Aorta (tissue), 5 donors: ENCODE results near the gene BMPR1B. TPM values are rescaled to one million over a fixed set of nuclear protein-coding genes. Genes with fewer than 3 reads are reported as not detected.

ENCODE experiments used
- ATAC-seq: fragments of 200-7000 bp; cut with Tn5 transposase; one replicate; pipeline ENCODE4 v1.9.1; 2022; ENCODE audit warnings: moderate library complexity; ENCODE audit not compliant: low FRiP score
- DNase-seq, 2 donors: peaks; one replicate each; pipeline ENCODE4 v3.0.0-alpha.2; 2020
- H3K27ac ChIP-seq, 2 donors: one replicate each; pipeline ENCODE4 v1.5.1; 2013; ENCODE audit warnings: low read length in 2 of 2, mild to moderate bottlenecking in 2 of 2, moderate library complexity in 2 of 2, control low read depth in 1 of 2, inconsistent platforms in 1 of 2, low read depth in 1 of 2
- H3K27me3 ChIP-seq, 2 donors: one replicate each; pipeline ENCODE4 v1.6.1; 2013; ENCODE audit warnings: control low read depth in 1 of 2, low read length in 1 of 2, mild to moderate bottlenecking in 1 of 2, moderate library complexity in 1 of 2; ENCODE audit not compliant: insufficient read depth in 2 of 2, control insufficient read depth in 1 of 2
- H3K36me3 ChIP-seq, 2 donors: one replicate each; pipeline ENCODE4 v1.6.1; 2013; ENCODE audit warnings: control low read depth in 1 of 2, low read length in 1 of 2, mild to moderate bottlenecking in 1 of 2; ENCODE audit not compliant: insufficient read depth in 2 of 2, control insufficient read depth in 1 of 2
- H3K4me1 ChIP-seq, 2 donors: one replicate each; pipeline ENCODE4 v1.6.1; 2013; ENCODE audit warnings: low read length in 2 of 2, control low read depth in 1 of 2, mild to moderate bottlenecking in 1 of 2, moderate library complexity in 1 of 2; ENCODE audit not compliant: insufficient read depth in 2 of 2, control insufficient read depth in 1 of 2
- H3K4me3 ChIP-seq, 2 donors: one replicate each; pipeline ENCODE4 v1.5.1; 2013; ENCODE audit warnings: low read length in 2 of 2, control low read depth in 1 of 2, mild to moderate bottlenecking in 1 of 2
- H3K9me3 ChIP-seq: one replicate; pipeline ENCODE4 v1.6.1; 2013; ENCODE audit warnings: mild to moderate bottlenecking, low read length; ENCODE audit not compliant: control insufficient read depth
- WGBS, 2 donors: extraction: QIAGEN DNeasy Blood & Tissue Kit; methylation state at CpG; one replicate each; pipeline ENCODE4 v1.1.7; 2013; 5-methylcytosine and 5-hydroxymethylcytosine counted together
- intact Hi-C, 2 donors: fragments of 100-400 bp; cut with DNase I; formaldehyde crosslinking; loops; one replicate each; pipeline versions ENCODE4 v1.14.2 to v1.15.0; 2022
- polyA plus RNA-seq, 2 donors: library from polyadenylated mRNA; stranded (reverse); fragments of 200-250 nt; gene quantifications; one replicate each; pipeline ENCODE4 v1.2.3, GENCODE V29; 2013
- total RNA-seq, 2 donors: library from RNA; stranded (reverse); fragmentation: NEBNext Ultra II Directional; extraction: Animal tissue kit (Norgen Biotek cat#: 25700); gene quantifications; one replicate each; pipeline ENCODE4 v1.2.1, GENCODE V29; 2021
- donor health status: healthy with polysubstance abuse.
- donor health status: Bipolar disorder and iron deficiency.
- donor health status: DM: no; HTN: no; CAD: no.
- donor health status: DM: no; HTN: no; CAD: no.
- donor health status: DM: yes; HTN: yes; CAD: no.

The BMPR1B gene
- total and polyA plus RNA-seq, 4 donors = 1.0 to 14.6 (median 8.0) TPM

GRCh38 chr4:95038791-95039190 is 281.0 kb downstream of the BMPR1B start:
- H3K27ac ChIP-seq = no peak overlapping the region
- H3K4me3 ChIP-seq = no peak overlapping the region
- no peaks in the 10 kb centered on the region for H3K27me3 ChIP-seq
- no peaks in the 10 kb centered on the region for H3K36me3 ChIP-seq
- no peaks in the 10 kb centered on the region for H3K9me3 ChIP-seq
- intact Hi-C loops = no loop called here
- no peaks in the 10 kb centered on the region for H3K4me1 ChIP-seq
- DNase-seq = no peak
- ATAC-seq = no peak
- WGBS, 2 donors = 89 to 91% methylated on average over 4 of the region's 4 CpGs

GRCh38 chr4:95044324-95044837 is 286.6 kb downstream of the BMPR1B start:
- ATAC-seq (no peak), DNase-seq (no peak)
- Histone ChIP-seq H3K36me3 (no peaks in the 10 kb centered on the region), H3K9me3 (no peaks in the 10 kb centered on the region), H3K27me3 (no peaks in the 10 kb centered on the region), H3K27ac (no peak overlapping the region), H3K4me3 (no peak overlapping the region), H3K4me1 (no peaks in the 10 kb centered on the region)
- intact Hi-C loops = no loop called here
- 51 to 52% methylated on average over 5 of the region's 5 CpGs for WGBS, 2 donors

DNA sequence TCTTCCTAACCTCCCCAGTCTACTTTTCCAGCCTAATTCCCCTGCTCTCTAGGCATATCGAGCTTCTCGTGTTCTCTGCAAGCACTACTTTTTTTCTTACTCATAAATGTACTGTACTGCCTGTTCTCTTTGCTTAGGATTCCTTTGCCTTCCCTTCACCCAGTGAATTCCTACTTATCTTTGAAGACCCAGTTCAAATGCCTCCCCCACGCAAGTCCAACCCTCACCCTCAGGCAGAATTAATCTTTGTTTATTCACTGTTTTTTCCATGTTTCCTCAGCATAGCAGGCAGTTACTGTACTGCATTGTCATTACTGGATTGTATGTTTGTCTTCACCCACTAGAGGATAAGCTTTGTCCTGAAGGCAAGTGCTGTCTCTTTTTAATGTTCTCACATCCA is 287.7 kb downstream of the BMPR1B start:
- no peaks in the 10 kb centered on the region for H3K9me3 ChIP-seq
- peaks cover 0 to 2% of the 10 kb centered on the region in 2 donors for H3K4me1 ChIP-seq
- no peaks in the 10 kb centered on the region for H3K27me3 ChIP-seq
- H3K4me3 ChIP-seq = no peak overlapping the region
- ATAC-seq = no peak
- DNase-seq = no peak
- H3K36me3 ChIP-seq = no peaks in the 10 kb centered on the region
- H3K27ac ChIP-seq = no peak overlapping the region
- intact Hi-C loops = loop anchor here in 1 of 2 donors (5.0 kb wide), 1 partner anchor 48 kb away; no protein-coding TSS in a partner anchor
- WGBS, 2 donors = 9 to 27% methylated on average over 3 of the region's 3 CpGs

DNA sequence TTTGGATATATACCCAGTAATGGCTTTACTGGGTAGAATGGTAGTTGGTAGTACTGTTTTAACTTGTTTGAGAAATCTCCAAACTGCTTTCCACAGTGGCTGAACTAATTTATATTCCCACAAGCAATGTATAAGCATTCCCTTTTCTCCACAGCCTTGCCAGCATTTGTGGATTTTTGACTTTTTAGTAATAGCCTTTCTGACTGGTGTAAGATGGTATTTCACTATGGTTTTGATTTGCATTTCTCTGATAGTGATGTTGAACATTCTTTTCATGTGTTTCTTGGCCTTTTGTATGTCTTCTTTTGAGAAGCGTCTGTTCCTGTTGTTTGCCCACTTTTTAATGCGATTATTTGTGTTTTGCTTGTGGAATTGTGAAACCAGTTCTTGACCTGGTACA is 290.5 kb downstream of the BMPR1B start:
- no peak for ATAC-seq
- intact Hi-C loops = loop anchor here in 1 of 2 donors (5.0 kb wide), 1 partner anchor 51 kb away; no protein-coding TSS in a partner anchor
- no peak for DNase-seq
- Histone ChIP-seq H3K27me3 (no peaks in the 10 kb centered on the region), H3K36me3 (no peaks in the 10 kb centered on the region), H3K4me1 (peaks cover 0 to 2% of the 10 kb centered on the region in 2 donors), H3K9me3 (no peaks in the 10 kb centered on the region), H3K27ac (no peak overlapping the region), H3K4me3 (no peak overlapping the region)
- WGBS, 2 donors = 5 to 6% methylated on average over 2 of the region's 2 CpGs

GRCh38 chr4:95049551-95050233 is 291.9 kb downstream of the BMPR1B start:
- no peak overlapping the region for H3K27ac ChIP-seq
- no peaks in the 10 kb centered on the region for H3K27me3 ChIP-seq
- 4 to 6% methylated on average over 2 of the region's 2 CpGs for WGBS, 2 donors
- peaks cover 0 to 2% of the 10 kb centered on the region in 2 donors for H3K4me1 ChIP-seq
- H3K36me3 ChIP-seq = no peaks in the 10 kb centered on the region
- H3K9me3 ChIP-seq = no peaks in the 10 kb centered on the region
- intact Hi-C loops = loop anchor here in 1 of 2 donors (5.0 kb wide), 1 partner anchor 52 kb away; no protein-coding TSS in a partner anchor
- no peak for DNase-seq
- peak; percentile 37 for ATAC-seq
- H3K4me3 ChIP-seq = no peak overlapping the region

DNA sequence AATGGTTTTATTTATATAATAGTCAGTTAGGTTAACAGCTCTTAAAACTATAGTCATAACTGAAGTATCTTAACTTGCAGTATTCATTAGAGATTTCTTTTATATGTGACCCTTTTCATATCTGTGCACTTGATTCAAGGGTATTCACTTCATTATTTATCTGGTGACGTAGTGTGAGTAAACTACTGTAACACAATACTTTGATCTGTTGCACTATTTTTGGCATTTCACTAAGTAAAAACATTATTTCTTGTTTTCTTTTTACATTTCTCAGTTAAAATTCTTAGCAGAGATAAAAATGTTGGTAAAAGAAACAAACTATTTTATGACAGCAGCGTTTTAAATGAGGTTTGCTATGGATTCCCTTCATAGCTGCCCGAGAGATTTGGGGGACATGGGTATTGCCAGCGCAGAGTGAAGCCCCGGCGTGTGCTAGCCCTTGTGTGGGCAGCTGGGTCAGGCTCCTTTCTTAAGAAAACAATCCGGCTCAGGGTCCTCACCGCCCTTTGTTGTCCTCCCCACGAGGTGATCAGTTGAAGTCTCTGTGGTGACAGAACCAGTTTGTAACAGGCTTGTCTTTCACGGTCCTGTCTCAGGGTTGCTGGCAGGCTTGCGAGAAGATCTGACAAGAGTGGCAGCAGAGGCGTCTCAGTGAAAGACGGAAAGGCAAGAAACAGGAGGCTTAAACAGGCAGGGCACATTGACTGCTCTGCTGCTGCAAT is 293.4 kb downstream of the BMPR1B start:
- H3K4me3 ChIP-seq = peak overlapping the region in 1 of 2 donors; percentile 16
- intact Hi-C loops = no loop called here
- ATAC-seq (peak; percentile 54), DNase-seq (peak in 1 of 2 donors; percentile 46)
- no peaks in the 10 kb centered on the region for H3K9me3 ChIP-seq
- H3K27me3 ChIP-seq = no peaks in the 10 kb centered on the region
- WGBS, 2 donors = 1 to 6% methylated on average over 13 of the region's 13 CpGs
- peak overlapping the region in 1 of 2 donors; percentile 88 for H3K27ac ChIP-seq
- H3K4me1 ChIP-seq = peaks cover 0 to 2% of the 10 kb centered on the region in 2 donors
- no peaks in the 10 kb centered on the region for H3K36me3 ChIP-seq

DNA sequence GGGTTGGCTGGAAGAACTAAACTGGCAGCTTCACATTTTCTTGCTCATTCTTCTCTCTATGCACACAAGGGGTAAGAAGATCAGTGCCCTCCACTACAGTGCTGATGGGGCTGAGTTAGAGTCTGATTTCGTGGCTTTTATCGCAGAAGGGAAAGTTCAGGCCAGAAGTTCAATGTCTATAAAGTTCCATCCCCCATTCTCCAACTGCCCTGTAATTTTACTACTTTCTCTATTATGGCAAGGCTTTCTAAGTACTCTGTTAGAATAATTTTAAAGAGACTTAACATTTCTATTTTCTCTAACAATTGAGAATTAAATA is 293.9 kb downstream of the BMPR1B start:
- Histone ChIP-seq H3K4me1 (peaks cover 0 to 2% of the 10 kb centered on the region in 2 donors), H3K36me3 (no peaks in the 10 kb centered on the region), H3K4me3 (peak overlapping the region in 1 of 2 donors; percentile 24), H3K9me3 (no peaks in the 10 kb centered on the region), H3K27ac (peak overlapping the region in 1 of 2 donors; percentile 88), H3K27me3 (no peaks in the 10 kb centered on the region)
- WGBS, 2 donors = 12 to 20% methylated on average over 2 of the region's 2 CpGs
- ATAC-seq (no peak), DNase-seq (no peak)
- intact Hi-C loops = no loop called here

- Histone ChIP-seq H3K4me3 (no peak overlapping the region), H3K27me3 (no peaks in the 10 kb centered on the region), H3K36me3 (no peaks in the 10 kb centered on the region), H3K9me3 (no peaks in the 10 kb centered on the region), H3K4me1 (peaks cover 0 to 2% of the 10 kb centered on the region in 2 donors), H3K27ac (no peak overlapping the region)
- 92 to 93% methylated on average over 1 of the region's 1 CpG for WGBS, 2 donors
- ATAC-seq = no peak
- DNase-seq = no peak
- intact Hi-C loops = no loop called here
Observed at GRCh38 chr4:95058991-95059390, 301.2 kb downstream of the BMPR1B start.
